SIG-M5 treated with dmso at 0.1 percent for 504 hours (cell line): ENCODE data around the gene LRP1B.
"Not testable (repeated sequence)": the region's sequence is repeated elsewhere in the genome, so short reads cannot be mapped to it uniquely, and the experiment has no call there.

Source experiments
- DNase-seq: peaks from one replicate; lab custom pipeline; 2025; ENCODE audit not compliant: unreplicated experiment; lab: John Stamatoyannopoulos, UW

Gene LRP1B

GRCh38 chr2:140964324-140964723, 1166.5 kb downstream of the LRP1B start:
- not testable (repeated sequence) for DNase-seq

- no peak for DNase-seq
Observed at GRCh38 chr2:140949932-140950331, 1180.9 kb downstream of the LRP1B start.

- DNase-seq: no peak
Observed at GRCh38 chr2:140947236-140947635, 1183.6 kb downstream of the LRP1B start.

GRCh38 chr2:140943867-140944266, 1186.9 kb downstream of the LRP1B start:
- DNase-seq: no peak

- no peak for DNase-seq
Observed at GRCh38 chr2:140942284-140942683, 1188.5 kb downstream of the LRP1B start.

- peak; percentile 80 for DNase-seq
Observed at GRCh38 chr2:140929849-140930248, 1201.0 kb downstream of the LRP1B start.

GRCh38 chr2:140918426-140918825, 1212.4 kb downstream of the LRP1B start:
- DNase-seq: no peak

GRCh38 chr2:140916410-140916809, 1214.4 kb downstream of the LRP1B start:
- no peak for DNase-seq

- no peak for DNase-seq
Observed at GRCh38 chr2:140910683-140911082, 1220.1 kb downstream of the LRP1B start.

- DNase-seq: no peak
Observed at GRCh38 chr2:140905083-140905781, 1225.6 kb downstream of the LRP1B start.

GRCh38 chr2:140895378-140895777, 1235.4 kb downstream of the LRP1B start:
- DNase-seq: no peak

- peak; percentile 35 for DNase-seq
Observed at GRCh38 chr2:140893685-140894084, 1237.1 kb downstream of the LRP1B start.

GRCh38 chr2:140892911-140893637, 1237.7 kb downstream of the LRP1B start:
- DNase-seq: no peak

GRCh38 chr2:140892436-140892835, 1238.4 kb downstream of the LRP1B start:
- DNase-seq: no peak

GRCh38 chr2:140891614-140892212, 1239.1 kb downstream of the LRP1B start:
- DNase-seq: no peak

- DNase-seq: no peak
Observed at GRCh38 chr2:140882671-140883620, 1247.9 kb downstream of the LRP1B start.

- DNase-seq: no peak
Observed at GRCh38 chr2:140880573-140880972, 1250.2 kb downstream of the LRP1B start.

GRCh38 chr2:140876015-140876414, 1254.8 kb downstream of the LRP1B start:
- DNase-seq: no peak

- no peak for DNase-seq
Observed at GRCh38 chr2:140873915-140874531, 1256.8 kb downstream of the LRP1B start.

GRCh38 chr2:140869925-140870324, 1260.9 kb downstream of the LRP1B start:
- DNase-seq: no peak

- DNase-seq: no peak
Observed at GRCh38 chr2:140869107-140869506, 1261.7 kb downstream of the LRP1B start.
